Measurements from ENCODE around the gene GPR148. TPM values are rescaled to one million over a fixed set of nuclear protein-coding genes. Genes with fewer than 3 reads are reported as not detected.

Gene GPR148
- total RNA-seq, 3 donors from 2014 or later, result not detected

DNA sequence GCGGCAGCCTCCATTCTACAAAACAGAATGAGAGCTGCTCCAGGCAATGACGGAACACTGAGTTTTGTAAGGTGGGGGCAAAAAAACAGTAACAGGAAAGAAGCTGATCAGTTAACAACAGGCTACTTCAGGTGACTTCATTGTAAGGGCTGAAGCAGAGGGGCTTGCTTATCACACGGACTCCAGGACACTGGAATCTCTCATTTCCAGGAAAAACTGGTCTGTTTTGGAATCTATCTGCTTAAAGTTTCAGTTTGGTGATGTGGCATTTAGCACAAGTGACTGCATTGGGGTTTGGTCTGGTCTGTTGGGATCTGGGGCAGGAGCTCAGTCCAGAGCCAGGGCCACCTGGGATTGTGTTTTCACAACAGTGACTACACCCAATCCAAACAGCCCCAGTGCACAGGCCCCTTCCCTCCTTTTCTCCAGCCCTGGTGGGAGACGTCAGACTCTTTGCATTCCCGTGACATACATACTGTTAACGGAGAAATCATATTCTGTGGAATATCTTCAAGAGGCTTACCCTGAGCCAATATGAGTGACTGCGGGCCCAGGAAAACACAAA lies 40.6 kb downstream of the GPR148 start:
- no peak overlapping the region for H3K4me3 ChIP-seq
- intact Hi-C loops (cut with DNase I, micrococcal nuclease), result no loop called here
- H3K4me1 ChIP-seq (ENCODE audit: low read depth), result no peaks in the 10 kb centered on the region
- H3K9me3 ChIP-seq, result no peaks in the 10 kb centered on the region
- DNase-seq, result no peak
- TF ChIP-seq, protein P1, sequence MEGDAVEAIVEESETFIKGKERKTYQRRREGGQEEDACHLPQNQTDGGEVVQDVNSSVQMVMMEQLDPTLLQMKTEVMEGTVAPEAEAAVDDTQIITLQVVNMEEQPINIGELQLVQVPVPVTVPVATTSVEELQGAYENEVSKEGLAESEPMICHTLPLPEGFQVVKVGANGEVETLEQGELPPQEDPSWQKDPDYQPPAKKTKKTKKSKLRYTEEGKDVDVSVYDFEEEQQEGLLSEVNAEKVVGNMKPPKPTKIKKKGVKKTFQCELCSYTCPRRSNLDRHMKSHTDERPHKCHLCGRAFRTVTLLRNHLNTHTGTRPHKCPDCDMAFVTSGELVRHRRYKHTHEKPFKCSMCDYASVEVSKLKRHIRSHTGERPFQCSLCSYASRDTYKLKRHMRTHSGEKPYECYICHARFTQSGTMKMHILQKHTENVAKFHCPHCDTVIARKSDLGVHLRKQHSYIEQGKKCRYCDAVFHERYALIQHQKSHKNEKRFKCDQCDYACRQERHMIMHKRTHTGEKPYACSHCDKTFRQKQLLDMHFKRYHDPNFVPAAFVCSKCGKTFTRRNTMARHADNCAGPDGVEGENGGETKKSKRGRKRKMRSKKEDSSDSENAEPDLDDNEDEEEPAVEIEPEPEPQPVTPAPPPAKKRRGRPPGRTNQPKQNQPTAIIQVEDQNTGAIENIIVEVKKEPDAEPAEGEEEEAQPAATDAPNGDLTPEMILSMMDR (IDR thresholded peaks at IDR 0.05), result no peak
- ATAC-seq, result no peak
- H3K36me3 ChIP-seq (ENCODE audit: low read depth), result no peaks in the 10 kb centered on the region

- TF ChIP-seq, protein P1 (IDR thresholded peaks at IDR 0.05), result no peak
- H3K4me3 ChIP-seq, result no peak overlapping the region
- no peaks in the 10 kb centered on the region for H3K9me3 ChIP-seq
- ATAC-seq (no peak), DNase-seq (no peak)
- no peaks in the 10 kb centered on the region for H3K36me3 ChIP-seq (ENCODE audit: low read depth)
- intact Hi-C loops (cut with DNase I, micrococcal nuclease), result no loop called here
- H3K4me1 ChIP-seq (ENCODE audit: low read depth), result no peaks in the 10 kb centered on the region
These were observed 47.7 kb downstream of the GPR148 start for GRCh38 chr2:130776550-130776949.

- intact Hi-C loops (cut with DNase I, micrococcal nuclease), result no loop called here
- ATAC-seq, result no peak
- no peak overlapping the region for H3K4me3 ChIP-seq
- TF ChIP-seq, protein P1 (IDR thresholded peaks at IDR 0.05), result no peak
- no peaks in the 10 kb centered on the region for H3K36me3 ChIP-seq (ENCODE audit: low read depth)
- no peaks in the 10 kb centered on the region for H3K9me3 ChIP-seq
- H3K4me1 ChIP-seq (ENCODE audit: low read depth), result no peaks in the 10 kb centered on the region
- no peak for DNase-seq
These were observed 49.9 kb downstream of the GPR148 start for GRCh38 chr2:130778781-130779180.

Other genes starting within 250 kb of the GPR148 start
- gene POTEI, start 219.7 kb upstream of the GPR148 start, total RNA-seq, result under 1 TPM in 2 of 3 donors, not detected in 1; 0.07 to 0.14 TPM
- gene CFC1B, start 207.8 kb upstream of the GPR148 start, total RNA-seq, result not detected
- gene CFC1, start 129.5 kb upstream of the GPR148 start, total RNA-seq, result under 1 TPM; 0.28 to 0.92 (median 0.69) TPM
- gene POTEJ, start 117.6 kb upstream of the GPR148 start, total RNA-seq, result under 1 TPM in 1 of 3 donors, not detected in 2; 0.10 TPM
- gene AMER3, start 26.5 kb downstream of the GPR148 start, total RNA-seq, result under 1 TPM; 0.16 to 0.55 (median 0.52) TPM
- gene ARHGEF4, start 107.8 kb downstream of the GPR148 start, total RNA-seq, result 10 to 100 TPM in 1 of 3 donors, 1 to 10 TPM in 1, under 1 TPM in 1; 0.94 to 14.0 (median 1.5) TPM